HG03196 (cell line): ENCODE data around the gene MED12.
"Not testable (repeated sequence)": the region's sequence is repeated elsewhere in the genome, so short reads cannot be mapped to it uniquely, and the experiment has no call there.

Experiments used
- ATAC-seq: cut with Tn5 transposase; IDR thresholded peaks from one replicate; pipeline ENCODE4 v1.9.1; 2021; ENCODE audit not compliant: unreplicated experiment

MED12 gene

GRCh38 chrX:71160475-71160874 lies 42.1 kb downstream of the MED12 start:
- no peak for ATAC-seq

GRCh38 chrX:71162981-71163380 lies 44.6 kb downstream of the MED12 start:
- no peak for ATAC-seq

GRCh38 chrX:71164071-71164470 lies 45.7 kb downstream of the MED12 start:
- ATAC-seq: no peak

GRCh38 chrX:71166461-71166860 lies 48.1 kb downstream of the MED12 start:
- ATAC-seq: no peak

GRCh38 chrX:71167031-71167781 lies 48.8 kb downstream of the MED12 start:
- ATAC-seq: no peak

GRCh38 chrX:71168134-71168533 lies 49.7 kb downstream of the MED12 start:
- no peak for ATAC-seq

GRCh38 chrX:71169586-71169985 lies 51.2 kb downstream of the MED12 start:
- ATAC-seq: no peak

- no peak for ATAC-seq
These were observed 52.3 kb downstream of the MED12 start for GRCh38 chrX:71170660-71171059.

- ATAC-seq: no peak
These were observed 52.9 kb downstream of the MED12 start for GRCh38 chrX:71171110-71171801.

- no peak for ATAC-seq
These were observed 55.0 kb downstream of the MED12 start for GRCh38 chrX:71173440-71173839.

GRCh38 chrX:71174795-71175194 lies 56.4 kb downstream of the MED12 start:
- no peak for ATAC-seq

GRCh38 chrX:71175531-71175930 lies 57.1 kb downstream of the MED12 start:
- ATAC-seq: no peak

- ATAC-seq: no peak
These were observed 58.9 kb downstream of the MED12 start for GRCh38 chrX:71177327-71177726.

- no peak for ATAC-seq
These were observed 60.5 kb downstream of the MED12 start for GRCh38 chrX:71178908-71179307.

- not testable (repeated sequence) for ATAC-seq
These were observed 62.3 kb downstream of the MED12 start for GRCh38 chrX:71180579-71181265.

GRCh38 chrX:71181558-71181909 lies 63.1 kb downstream of the MED12 start:
- ATAC-seq: peak; percentile 43

- ATAC-seq: peak; percentile 92
These were observed 63.8 kb downstream of the MED12 start for GRCh38 chrX:71181910-71182799.

- ATAC-seq: no peak
These were observed 64.5 kb downstream of the MED12 start for GRCh38 chrX:71182871-71183270.

GRCh38 chrX:71183341-71183740 lies 64.9 kb downstream of the MED12 start:
- no peak for ATAC-seq

GRCh38 chrX:71184092-71184491 lies 65.7 kb downstream of the MED12 start:
- no peak for ATAC-seq
